ENCODE results near the gene HERC2.
"Not testable (repeated sequence)": the region's sequence is repeated elsewhere in the genome, so short reads cannot be mapped to it uniquely, and the experiment has no call there.

Gene HERC2

DNA sequence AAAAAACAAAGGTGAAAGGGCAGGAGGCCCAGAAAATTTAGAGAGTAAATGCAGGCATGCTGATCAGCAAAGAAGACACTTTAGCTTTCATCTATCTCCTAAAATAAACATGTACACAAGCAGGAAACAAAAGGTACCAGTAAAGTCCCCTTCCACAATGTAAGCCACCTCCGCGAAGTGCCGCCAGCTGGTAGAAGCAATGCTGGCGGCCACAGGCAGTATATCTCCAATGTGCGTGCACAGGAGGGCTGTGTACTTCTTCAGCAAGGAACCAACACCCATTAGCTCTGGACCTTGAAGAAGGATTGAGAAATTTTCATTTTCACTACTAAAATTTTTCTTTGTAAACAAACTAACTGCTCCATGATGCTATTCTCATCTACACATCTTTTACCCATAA is 75.4 kb downstream of the HERC2 start:
- Histone ChIP-seq H3K4me2 (no peak overlapping the region), H3K4me1 (ENCODE audit: low read depth, poor library complexity, severe bottlenecking) (no peaks in the 10 kb centered on the region), H4K20me1 (ENCODE audit: insufficient read depth) (no peaks in the 10 kb centered on the region), H3K4me3 (IDR thresholded peaks at IDR 0.05; ENCODE audit: insufficient read depth, low read depth, low read length) (no peak overlapping the region), H3K27ac (no peak overlapping the region), H3K9ac (no peak overlapping the region), H3K36me3 (ENCODE audit: insufficient read depth) (peaks cover 3% of the 10 kb centered on the region; the same call in 1 of the 2 replicates), H3K79me2 (ENCODE audit: insufficient read depth, low read depth) (no peaks in the 10 kb centered on the region), H3K27me3 (ENCODE audit: insufficient read depth, low read depth) (no peaks in the 10 kb centered on the region), H2AFZ (ENCODE audit: low read depth) (no peak overlapping the region)
- TF ChIP-seq, protein P1, sequence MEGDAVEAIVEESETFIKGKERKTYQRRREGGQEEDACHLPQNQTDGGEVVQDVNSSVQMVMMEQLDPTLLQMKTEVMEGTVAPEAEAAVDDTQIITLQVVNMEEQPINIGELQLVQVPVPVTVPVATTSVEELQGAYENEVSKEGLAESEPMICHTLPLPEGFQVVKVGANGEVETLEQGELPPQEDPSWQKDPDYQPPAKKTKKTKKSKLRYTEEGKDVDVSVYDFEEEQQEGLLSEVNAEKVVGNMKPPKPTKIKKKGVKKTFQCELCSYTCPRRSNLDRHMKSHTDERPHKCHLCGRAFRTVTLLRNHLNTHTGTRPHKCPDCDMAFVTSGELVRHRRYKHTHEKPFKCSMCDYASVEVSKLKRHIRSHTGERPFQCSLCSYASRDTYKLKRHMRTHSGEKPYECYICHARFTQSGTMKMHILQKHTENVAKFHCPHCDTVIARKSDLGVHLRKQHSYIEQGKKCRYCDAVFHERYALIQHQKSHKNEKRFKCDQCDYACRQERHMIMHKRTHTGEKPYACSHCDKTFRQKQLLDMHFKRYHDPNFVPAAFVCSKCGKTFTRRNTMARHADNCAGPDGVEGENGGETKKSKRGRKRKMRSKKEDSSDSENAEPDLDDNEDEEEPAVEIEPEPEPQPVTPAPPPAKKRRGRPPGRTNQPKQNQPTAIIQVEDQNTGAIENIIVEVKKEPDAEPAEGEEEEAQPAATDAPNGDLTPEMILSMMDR (conservative IDR thresholded peaks at IDR 0.05; ENCODE audit: low read depth, low read length) = no peak

GRCh38 chr15:28243901-28244300 is 78.1 kb downstream of the HERC2 start:
- H3K27me3 ChIP-seq (ENCODE audit: insufficient read depth, low read depth) = no peaks in the 10 kb centered on the region
- no peak overlapping the region for H3K4me3 ChIP-seq (IDR thresholded peaks at IDR 0.05; ENCODE audit: insufficient read depth, low read depth, low read length)
- H3K9ac ChIP-seq = no peak overlapping the region
- TF ChIP-seq, protein P1 (conservative IDR thresholded peaks at IDR 0.05; ENCODE audit: low read depth, low read length) = no peak
- H3K4me2 ChIP-seq = no peak overlapping the region
- no peak overlapping the region for H2AFZ ChIP-seq (ENCODE audit: low read depth)
- 0 out of 2 replicates have a peak, but pooled peaks cover 3% of the 10 kb centered on the region for H3K36me3 ChIP-seq (ENCODE audit: insufficient read depth)
- H3K79me2 ChIP-seq (ENCODE audit: insufficient read depth, low read depth) = no peaks in the 10 kb centered on the region
- no peaks in the 10 kb centered on the region for H4K20me1 ChIP-seq (ENCODE audit: insufficient read depth)
- H3K27ac ChIP-seq = no peak overlapping the region
- H3K4me1 ChIP-seq (ENCODE audit: low read depth, poor library complexity, severe bottlenecking) = no peaks in the 10 kb centered on the region

DNA sequence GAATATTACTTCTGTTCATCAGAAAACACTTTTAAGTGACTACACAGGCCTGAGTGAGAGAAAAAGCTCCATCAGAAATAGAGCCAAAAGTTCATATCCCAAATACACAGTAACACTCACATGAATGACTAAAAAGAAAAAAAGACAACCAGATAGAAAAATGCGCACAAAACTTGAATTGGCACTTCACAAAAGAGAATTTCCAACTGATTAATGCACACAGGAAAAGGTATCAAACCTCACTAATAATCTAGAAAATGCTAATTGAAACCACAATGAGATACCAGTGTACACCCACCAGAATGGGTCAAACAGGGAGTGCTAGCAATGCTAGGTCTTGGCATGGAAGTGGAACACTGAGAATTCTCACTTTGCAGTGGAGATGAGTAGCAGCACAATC is 78.6 kb downstream of the HERC2 start:
- Histone ChIP-seq H3K27ac (no peak overlapping the region), H3K4me3 (IDR thresholded peaks at IDR 0.05; ENCODE audit: insufficient read depth, low read depth, low read length) (no peak overlapping the region), H3K36me3 (ENCODE audit: insufficient read depth) (0 out of 2 replicates have a peak, but pooled peaks cover 2% of the 10 kb centered on the region), H2AFZ (ENCODE audit: low read depth) (no peak overlapping the region), H3K9ac (no peak overlapping the region), H3K4me1 (ENCODE audit: low read depth, poor library complexity, severe bottlenecking) (no peaks in the 10 kb centered on the region), H3K4me2 (no peak overlapping the region), H4K20me1 (ENCODE audit: insufficient read depth) (no peaks in the 10 kb centered on the region), H3K27me3 (ENCODE audit: insufficient read depth, low read depth) (no peaks in the 10 kb centered on the region), H3K79me2 (ENCODE audit: insufficient read depth, low read depth) (no peaks in the 10 kb centered on the region)
- TF ChIP-seq, protein P1 (conservative IDR thresholded peaks at IDR 0.05; ENCODE audit: low read depth, low read length) = no peak

GRCh38 chr15:28238296-28238695 is 83.7 kb downstream of the HERC2 start:
- not testable (repeated sequence) for H3K4me1 ChIP-seq (ENCODE audit: low read depth, poor library complexity, severe bottlenecking); H3K27ac ChIP-seq; H3K9ac ChIP-seq; H3K79me2 ChIP-seq (ENCODE audit: insufficient read depth, low read depth); H3K27me3 ChIP-seq (ENCODE audit: insufficient read depth, low read depth); H2AFZ ChIP-seq (ENCODE audit: low read depth); H3K36me3 ChIP-seq (ENCODE audit: insufficient read depth); H3K4me3 ChIP-seq (IDR thresholded peaks at IDR 0.05; ENCODE audit: insufficient read depth, low read depth, low read length); H3K4me2 ChIP-seq; H4K20me1 ChIP-seq (ENCODE audit: insufficient read depth)

DNA sequence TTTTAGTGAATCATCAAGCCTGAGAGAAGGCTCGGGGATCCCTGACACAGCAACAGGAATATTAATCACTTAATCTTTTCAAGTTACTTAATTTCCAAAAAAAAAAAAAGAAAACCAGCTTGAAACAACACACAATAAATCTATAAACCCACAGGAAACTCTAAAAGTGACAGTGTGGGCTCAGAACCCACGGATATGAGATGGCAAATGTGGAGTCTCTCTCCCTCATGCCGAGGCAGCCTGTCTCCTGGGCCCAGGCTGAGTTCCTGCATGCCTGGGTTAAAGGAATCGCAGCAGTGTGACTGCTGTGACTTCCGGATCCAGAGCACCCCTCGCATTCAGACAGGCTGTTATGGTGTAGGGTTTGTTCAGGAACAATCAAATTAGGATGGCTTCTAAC is 90.2 kb downstream of the HERC2 start:
- H3K4me2 ChIP-seq; H3K9ac ChIP-seq; H3K79me2 ChIP-seq (ENCODE audit: insufficient read depth, low read depth); H4K20me1 ChIP-seq (ENCODE audit: insufficient read depth); H3K4me1 ChIP-seq (ENCODE audit: low read depth, poor library complexity, severe bottlenecking); H3K36me3 ChIP-seq (ENCODE audit: insufficient read depth); H2AFZ ChIP-seq (ENCODE audit: low read depth); H3K4me3 ChIP-seq (IDR thresholded peaks at IDR 0.05; ENCODE audit: insufficient read depth, low read depth, low read length); H3K27me3 ChIP-seq (ENCODE audit: insufficient read depth, low read depth); H3K27ac ChIP-seq: not testable (repeated sequence)

- not testable (repeated sequence) for H3K36me3 ChIP-seq (ENCODE audit: insufficient read depth); H3K9ac ChIP-seq; H3K79me2 ChIP-seq (ENCODE audit: insufficient read depth, low read depth); H2AFZ ChIP-seq (ENCODE audit: low read depth); H3K4me1 ChIP-seq (ENCODE audit: low read depth, poor library complexity, severe bottlenecking); H3K27ac ChIP-seq; H4K20me1 ChIP-seq (ENCODE audit: insufficient read depth); H3K4me3 ChIP-seq (IDR thresholded peaks at IDR 0.05; ENCODE audit: insufficient read depth, low read depth, low read length); H3K4me2 ChIP-seq; H3K27me3 ChIP-seq (ENCODE audit: insufficient read depth, low read depth)
Observed at GRCh38 chr15:28231336-28231735, 90.6 kb downstream of the HERC2 start.

GRCh38 chr15:28228990-28229640 is 92.9 kb downstream of the HERC2 start:
- H3K79me2 ChIP-seq (ENCODE audit: insufficient read depth, low read depth); H3K9ac ChIP-seq; H4K20me1 ChIP-seq (ENCODE audit: insufficient read depth); H3K4me2 ChIP-seq; H3K36me3 ChIP-seq (ENCODE audit: insufficient read depth); H3K4me3 ChIP-seq (IDR thresholded peaks at IDR 0.05; ENCODE audit: insufficient read depth, low read depth, low read length); H3K27me3 ChIP-seq (ENCODE audit: insufficient read depth, low read depth); H3K27ac ChIP-seq; H2AFZ ChIP-seq (ENCODE audit: low read depth); H3K4me1 ChIP-seq (ENCODE audit: low read depth, poor library complexity, severe bottlenecking): not testable (repeated sequence)

Measured in KMS-11 (cell line).